ENCODE results near the gene GRK1.
"Not testable (repeated sequence)": the region's sequence is repeated elsewhere in the genome, so short reads cannot be mapped to it uniquely, and the experiment has no call there.

Gene GRK1

GRCh38 chr13:113666951-113667701 is at the start of gene GRK1:
GRK1 (plus strand) TSS chr13:113667219; CDS start chr13:113667387, 168 bp downstream.
- no peak for DNase-seq (ENCODE audit: low read depth in 2 of 2)

- no peak for DNase-seq (ENCODE audit: low read depth in 2 of 2)
Observed at GRCh38 chr13:113617961-113618360, 49.1 kb upstream of the GRK1 start.

GRCh38 chr13:113618455-113618854 is 48.6 kb upstream of the GRK1 start:
- DNase-seq (ENCODE audit: low read depth in 2 of 2), result no peak

- no peak for DNase-seq (ENCODE audit: low read depth in 2 of 2)
Observed at GRCh38 chr13:113620036-113620796, 46.8 kb upstream of the GRK1 start.

GRCh38 chr13:113621046-113621445 is 46.0 kb upstream of the GRK1 start:
- DNase-seq (ENCODE audit: low read depth in 2 of 2), result no peak

- DNase-seq (ENCODE audit: low read depth in 2 of 2), result not testable (repeated sequence)
Observed at GRCh38 chr13:113621498-113621897, 45.5 kb upstream of the GRK1 start.

- DNase-seq (ENCODE audit: low read depth in 2 of 2), result not testable (repeated sequence)
Observed at GRCh38 chr13:113621986-113622550, 45.0 kb upstream of the GRK1 start.

GRCh38 chr13:113622791-113623490 is 44.1 kb upstream of the GRK1 start:
- DNase-seq (ENCODE audit: low read depth in 2 of 2), result no peak

- DNase-seq (ENCODE audit: low read depth in 2 of 2), result no peak
Observed at GRCh38 chr13:113623491-113624234, 43.4 kb upstream of the GRK1 start.

- no peak for DNase-seq (ENCODE audit: low read depth in 2 of 2)
Observed at GRCh38 chr13:113624235-113624587, 42.8 kb upstream of the GRK1 start.

- DNase-seq (ENCODE audit: low read depth in 2 of 2), result not testable (repeated sequence)
Observed at GRCh38 chr13:113624640-113625304, 42.2 kb upstream of the GRK1 start.

GRCh38 chr13:113625965-113626721 is 40.9 kb upstream of the GRK1 start:
- DNase-seq (ENCODE audit: low read depth in 2 of 2), result no peak

- DNase-seq (ENCODE audit: low read depth in 2 of 2), result no peak
Observed at GRCh38 chr13:113627136-113627535, 39.9 kb upstream of the GRK1 start.

- DNase-seq (ENCODE audit: low read depth in 2 of 2), result no peak
Observed at GRCh38 chr13:113628291-113629270, 38.4 kb upstream of the GRK1 start.

- DNase-seq (ENCODE audit: low read depth in 2 of 2), result no peak
Observed at GRCh38 chr13:113629866-113630265, 37.2 kb upstream of the GRK1 start.

GRCh38 chr13:113630296-113630695 is 36.7 kb upstream of the GRK1 start:
- DNase-seq (ENCODE audit: low read depth in 2 of 2), result no peak

- no peak for DNase-seq (ENCODE audit: low read depth in 2 of 2)
Observed at GRCh38 chr13:113630804-113631203, 36.2 kb upstream of the GRK1 start.

GRCh38 chr13:113631341-113632095 is 35.5 kb upstream of the GRK1 start:
- no peak for DNase-seq (ENCODE audit: low read depth in 2 of 2)

All from stimulated activated CD8-positive, alpha-beta memory T cell treated with anti-CD3 and anti-CD28 coated beads, Interleukin-7, amount 100 ng/mL, for 4 hours (primary cell).